UCSD-AML1 (cell line): Measurements from ENCODE around the gene MAG.

Source experiments
- DNase-seq: peaks from one replicate; lab custom pipeline; 2025; ENCODE audit not compliant: unreplicated experiment; lab: John Stamatoyannopoulos, UW

The MAG gene

DNA sequence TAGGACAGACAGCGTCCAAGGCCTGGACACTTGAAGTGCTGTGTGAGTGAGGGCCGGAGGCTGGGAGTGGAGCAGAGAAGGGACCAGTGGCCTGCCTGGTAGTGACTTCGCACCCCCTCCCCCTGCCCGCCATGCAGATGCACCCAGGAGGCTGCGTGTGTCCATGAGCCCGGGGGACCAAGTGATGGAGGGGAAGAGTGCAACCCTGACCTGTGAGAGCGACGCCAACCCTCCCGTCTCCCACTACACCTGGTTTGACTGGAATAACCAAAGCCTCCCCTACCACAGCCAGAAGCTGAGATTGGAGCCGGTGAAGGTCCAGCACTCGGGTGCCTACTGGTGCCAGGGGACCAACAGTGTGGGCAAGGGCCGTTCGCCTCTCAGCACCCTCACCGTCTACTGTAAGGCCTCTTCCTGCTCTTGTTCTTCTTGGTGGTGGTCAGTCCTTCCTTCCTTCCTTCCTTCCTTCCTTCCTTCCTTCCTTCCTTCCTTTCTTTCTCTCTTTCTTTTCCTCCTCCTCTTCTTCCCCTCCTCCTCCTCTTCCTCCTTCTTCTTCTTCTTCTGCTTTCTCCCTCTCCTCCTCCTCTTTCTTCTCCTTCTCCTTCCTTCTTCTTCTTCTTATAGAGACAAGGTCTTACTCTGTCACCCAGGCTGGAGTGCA lies 49.7 kb downstream of the MAG start:
- no peak for DNase-seq

DNA sequence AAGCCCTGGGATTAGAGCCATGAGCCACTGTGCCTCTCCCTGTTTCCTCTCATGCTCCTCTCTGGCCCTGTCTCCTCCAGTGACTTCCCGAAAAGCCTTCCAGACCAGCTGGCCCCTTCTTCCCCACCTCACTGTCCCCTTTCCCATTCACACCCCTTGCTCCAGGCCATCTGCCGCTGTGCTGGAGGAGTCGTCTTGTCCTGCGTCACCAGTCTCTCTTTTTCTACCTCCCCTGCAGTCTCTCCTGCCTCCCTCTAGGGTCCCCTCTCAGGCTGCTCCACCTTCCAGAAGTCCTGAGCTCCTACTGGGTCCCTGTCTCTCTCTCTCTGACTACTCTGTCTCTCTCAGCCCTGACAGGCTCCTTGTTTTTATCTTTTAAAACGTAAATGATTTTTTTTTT lies 50.5 kb downstream of the MAG start:
- no peak for DNase-seq

DNA sequence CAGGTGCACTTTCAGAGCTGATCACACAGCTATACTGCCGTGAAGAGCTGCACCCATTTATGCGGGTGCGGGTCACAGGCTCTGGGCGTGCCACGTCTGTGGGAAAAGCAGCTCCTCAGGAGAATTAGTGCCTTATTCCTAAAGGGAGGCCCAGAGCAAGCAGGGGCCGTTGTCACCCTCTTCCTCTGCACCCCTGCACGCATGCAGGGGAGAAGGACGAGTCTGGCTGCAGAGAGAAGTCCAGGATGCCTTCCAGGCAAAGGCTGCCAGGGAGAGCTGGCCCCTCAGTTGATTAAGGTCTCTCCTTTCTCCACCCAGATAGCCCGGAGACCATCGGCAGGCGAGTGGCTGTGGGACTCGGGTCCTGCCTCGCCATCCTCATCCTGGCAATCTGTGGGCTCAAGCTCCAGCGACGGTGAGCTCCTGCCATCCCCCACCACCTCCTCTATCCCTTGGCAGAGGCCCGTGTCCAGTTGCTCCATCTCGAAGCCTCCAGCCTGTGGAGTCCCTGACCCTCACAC lies 52.6 kb downstream of the MAG start:
- no peak for DNase-seq

DNA sequence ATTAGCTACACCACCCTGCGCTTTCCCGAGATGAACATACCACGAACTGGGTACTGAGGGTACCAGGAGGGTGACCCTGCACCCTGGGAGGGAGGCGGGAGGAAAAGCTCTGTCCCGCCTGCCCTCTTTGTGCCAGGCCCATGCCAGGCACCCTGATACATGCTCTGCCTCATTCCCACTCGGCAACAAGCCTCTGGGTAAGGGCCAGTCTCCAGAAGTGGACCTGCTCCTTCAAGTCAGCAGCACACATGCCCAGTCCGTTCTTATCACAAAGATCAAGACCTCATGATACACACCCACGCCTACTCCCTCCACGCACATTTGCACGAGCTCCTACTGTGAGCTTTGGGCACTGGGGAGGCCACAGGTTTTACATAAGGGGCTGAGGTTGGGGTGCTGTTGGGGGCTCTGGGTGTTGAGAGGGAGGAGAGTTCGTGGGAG lies 53.7 kb downstream of the MAG start:
- DNase-seq = no peak

DNA sequence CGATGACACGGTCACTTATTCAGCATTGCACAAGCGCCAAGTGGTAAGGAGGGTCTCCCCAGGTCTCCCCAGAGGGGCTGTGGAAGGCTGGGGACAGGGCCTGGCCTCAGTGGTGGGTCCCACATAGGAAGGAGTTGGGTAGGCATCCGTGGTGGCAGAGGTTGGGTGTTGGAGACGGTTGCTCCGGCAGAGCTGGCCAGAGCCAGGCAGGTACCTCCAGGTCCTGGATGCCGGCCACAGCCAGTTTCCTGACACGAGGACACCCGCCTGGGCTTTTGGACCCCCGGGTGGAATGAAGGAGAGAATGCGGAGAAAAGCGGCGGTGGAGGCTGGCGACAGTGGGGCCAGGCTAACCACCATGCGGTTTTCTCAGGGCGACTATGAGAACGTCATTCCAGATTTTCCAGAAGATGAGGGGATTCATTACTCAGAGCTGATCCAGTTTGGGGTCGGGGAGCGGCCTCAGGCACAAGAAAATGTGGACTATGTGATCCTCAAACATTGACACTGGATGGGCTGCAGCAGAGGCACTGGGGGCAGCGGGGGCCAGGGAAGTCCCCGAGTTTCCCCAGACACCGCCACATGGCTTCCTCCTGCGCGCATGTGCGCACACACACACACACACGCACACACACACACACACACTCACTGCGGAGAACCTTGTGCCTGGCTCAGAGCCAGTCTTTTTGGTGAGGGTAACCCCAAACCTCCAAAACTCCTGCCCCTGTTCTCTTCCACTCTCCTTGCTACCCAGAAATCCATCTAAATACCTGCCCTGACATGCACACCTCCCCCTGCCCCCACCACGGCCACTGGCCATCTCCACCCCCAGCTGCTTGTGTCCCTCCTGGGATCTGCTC lies 54.5 kb downstream of the MAG start:
- peak; percentile 52 for DNase-seq

DNA sequence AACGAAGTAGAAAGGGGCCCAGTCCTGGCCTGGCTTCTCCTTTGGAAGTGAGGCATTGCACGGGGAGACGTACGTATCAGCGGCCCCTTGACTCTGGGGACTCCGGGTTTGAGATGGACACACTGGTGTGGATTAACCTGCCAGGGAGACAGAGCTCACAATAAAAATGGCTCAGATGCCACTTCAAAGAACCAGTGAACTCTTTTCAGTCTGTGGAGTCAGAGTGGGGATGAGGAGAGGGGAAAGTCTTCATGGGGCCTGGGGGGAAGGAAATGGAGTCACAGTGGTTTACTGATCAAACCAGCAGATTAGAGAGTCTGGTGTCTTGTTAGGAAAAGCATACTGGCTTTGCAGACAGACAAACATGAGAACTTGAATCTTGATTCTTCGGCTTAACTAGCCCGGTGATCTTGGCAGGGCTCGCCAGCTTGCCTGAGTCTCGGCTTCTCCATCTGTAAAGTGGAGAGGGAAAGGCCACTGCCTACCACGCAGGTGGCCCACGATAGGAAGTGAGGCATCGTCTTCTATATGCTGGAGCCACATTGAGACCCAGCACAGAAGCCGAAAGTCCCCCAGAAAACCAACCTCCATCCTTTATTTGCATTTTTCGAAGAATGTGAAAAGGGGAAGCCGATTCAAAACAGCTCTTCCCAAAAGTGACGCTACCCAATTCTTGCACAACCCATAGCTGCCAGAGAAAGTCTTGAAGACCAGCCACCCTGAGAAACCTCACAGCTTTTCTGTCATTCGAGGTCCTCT lies 55.4 kb downstream of the MAG start, which contains the start of gene FFAR1:
Gene FFAR1, plus strand, starts transcription at position 732 of the 759 bp plus-strand sequence. CDS start 3,650 bp downstream, outside the sequence.
- DNase-seq = peak; percentile 45

DNA sequence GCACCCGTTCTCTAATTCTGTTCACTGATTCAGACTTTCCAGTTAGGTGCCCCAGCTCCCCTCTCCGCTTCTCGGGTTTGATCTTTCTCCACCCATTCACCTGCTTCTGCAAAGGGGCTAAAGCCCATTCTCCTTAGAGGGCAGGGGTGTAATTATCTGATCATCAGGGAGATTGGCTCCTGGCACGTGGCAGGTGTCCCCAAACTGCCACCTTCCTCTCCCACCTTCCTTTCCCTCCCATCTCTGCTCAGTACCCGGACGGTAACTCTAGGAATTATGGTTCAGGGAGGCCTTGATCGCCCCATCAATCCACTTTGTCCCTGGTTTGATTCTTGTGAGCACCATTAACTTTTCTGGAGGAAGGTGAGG lies 56.0 kb downstream of the MAG start:
- no peak for DNase-seq

DNA sequence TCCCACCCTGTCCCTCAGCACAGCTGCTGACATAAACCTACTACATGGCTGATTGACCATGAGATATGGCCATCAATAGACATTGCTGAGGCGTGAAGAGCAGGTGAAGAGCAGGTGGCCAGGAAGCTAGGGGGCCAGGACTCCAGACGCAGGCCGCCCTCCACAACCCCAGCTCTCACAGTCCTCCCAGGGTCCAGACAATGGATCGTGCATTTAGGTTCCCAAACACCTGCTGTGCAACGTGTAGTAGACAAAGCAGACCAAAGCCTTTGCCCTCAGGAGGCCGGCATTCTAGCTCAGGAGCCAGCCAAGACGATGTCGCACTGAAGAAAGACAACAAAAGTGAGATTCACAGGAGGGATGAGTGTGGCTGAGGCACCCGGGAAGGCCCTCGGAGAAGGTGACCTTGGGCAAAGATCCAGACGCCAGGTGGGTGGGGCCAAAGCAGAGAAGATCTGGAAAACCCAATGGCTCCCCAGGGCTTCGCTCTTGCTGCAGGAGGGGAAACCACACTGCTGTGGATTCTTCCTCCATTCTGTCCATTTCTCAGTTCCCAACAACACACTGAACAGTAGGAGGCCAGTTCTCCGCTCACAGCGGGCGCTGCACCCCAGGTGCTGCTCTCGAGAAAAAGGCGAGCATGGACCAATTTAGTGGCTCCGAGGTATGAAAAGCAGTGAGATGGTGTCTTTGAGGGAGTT lies 57.1 kb downstream of the MAG start:
- DNase-seq = no peak

DNA sequence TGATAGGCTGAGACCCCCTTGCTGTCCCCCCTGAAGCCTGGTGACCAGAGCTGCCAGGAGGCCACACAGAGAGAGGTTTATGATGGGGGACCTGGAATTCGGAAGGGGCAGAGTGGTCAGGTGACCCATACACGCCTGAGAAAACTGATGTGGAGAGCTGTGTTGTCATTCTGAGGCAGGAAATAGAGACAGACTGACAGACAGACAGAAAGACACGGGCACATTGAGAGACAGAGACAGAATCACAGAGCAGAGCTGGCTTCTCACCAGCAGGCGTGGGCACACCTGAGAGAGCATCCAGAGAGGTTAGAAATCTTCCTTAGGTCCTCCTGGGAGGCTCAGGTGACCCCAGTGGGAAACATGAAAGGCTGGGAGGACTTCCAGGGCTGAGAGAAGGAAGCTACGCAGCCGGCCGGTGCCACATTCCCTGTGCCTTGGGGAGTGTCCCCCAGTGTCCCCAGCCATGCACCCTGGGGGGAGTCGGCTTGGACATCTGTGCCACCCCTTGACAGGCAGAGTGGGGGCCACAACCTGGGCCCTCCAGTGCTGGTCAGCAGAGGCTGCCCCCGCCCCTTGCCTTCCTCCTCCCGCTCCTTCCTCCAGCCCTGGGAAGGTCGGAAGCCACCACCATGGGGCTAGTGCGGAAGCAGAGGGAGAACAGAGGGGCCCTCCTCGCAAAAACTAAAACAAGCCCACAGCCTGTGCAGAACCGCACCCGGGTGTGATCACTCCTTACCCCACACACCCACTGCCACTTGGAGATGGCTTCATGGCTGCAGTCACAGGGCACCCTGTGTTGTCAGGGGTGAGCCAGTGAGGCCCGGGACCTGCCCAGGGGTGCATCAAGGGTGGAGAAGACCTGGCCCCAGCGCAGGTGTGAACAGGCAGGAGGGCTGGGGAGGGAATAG lies 57.9 kb downstream of the MAG start:
- no peak for DNase-seq

DNA sequence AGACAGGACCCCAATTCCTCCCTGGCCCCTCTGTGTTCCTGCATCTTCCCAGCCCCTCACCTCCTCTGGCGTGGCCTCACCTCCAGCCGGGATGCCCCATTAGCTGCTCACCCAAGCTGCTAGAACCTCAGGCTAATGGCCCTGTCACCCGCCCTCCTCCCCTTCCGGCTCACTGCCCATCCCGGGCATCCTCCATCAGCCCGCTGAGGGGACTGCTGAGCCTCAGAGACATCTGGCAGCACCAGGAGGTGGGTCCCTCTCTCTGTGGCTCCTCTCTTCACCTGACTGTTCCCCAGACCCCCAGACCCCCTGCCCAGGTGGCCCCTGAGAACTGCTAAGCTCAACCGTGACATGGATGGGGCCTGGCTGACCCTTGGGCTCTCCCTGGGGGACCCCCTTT lies 58.6 kb downstream of the MAG start:
- no peak for DNase-seq

DNA sequence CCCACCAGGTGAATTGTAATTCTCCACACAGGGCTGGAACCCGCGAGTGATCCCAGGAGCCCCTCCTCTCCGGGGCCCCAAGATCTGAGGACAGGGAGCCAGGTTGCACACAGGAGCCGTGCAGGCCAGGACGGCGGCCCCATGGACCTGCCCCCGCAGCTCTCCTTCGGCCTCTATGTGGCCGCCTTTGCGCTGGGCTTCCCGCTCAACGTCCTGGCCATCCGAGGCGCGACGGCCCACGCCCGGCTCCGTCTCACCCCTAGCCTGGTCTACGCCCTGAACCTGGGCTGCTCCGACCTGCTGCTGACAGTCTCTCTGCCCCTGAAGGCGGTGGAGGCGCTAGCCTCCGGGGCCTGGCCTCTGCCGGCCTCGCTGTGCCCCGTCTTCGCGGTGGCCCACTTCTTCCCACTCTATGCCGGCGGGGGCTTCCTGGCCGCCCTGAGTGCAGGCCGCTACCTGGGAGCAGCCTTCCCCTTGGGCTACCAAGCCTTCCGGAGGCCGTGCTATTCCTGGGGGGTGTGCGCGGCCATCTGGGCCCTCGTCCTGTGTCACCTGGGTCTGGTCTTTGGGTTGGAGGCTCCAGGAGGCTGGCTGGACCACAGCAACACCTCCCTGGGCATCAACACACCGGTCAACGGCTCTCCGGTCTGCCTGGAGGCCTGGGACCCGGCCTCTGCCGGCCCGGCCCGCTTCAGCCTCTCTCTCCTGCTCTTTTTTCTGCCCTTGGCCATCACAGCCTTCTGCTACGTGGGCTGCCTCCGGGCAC lies 59.6 kb downstream of the MAG start:
- DNase-seq = no peak

DNA sequence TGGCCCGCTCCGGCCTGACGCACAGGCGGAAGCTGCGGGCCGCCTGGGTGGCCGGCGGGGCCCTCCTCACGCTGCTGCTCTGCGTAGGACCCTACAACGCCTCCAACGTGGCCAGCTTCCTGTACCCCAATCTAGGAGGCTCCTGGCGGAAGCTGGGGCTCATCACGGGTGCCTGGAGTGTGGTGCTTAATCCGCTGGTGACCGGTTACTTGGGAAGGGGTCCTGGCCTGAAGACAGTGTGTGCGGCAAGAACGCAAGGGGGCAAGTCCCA lies 60.2 kb downstream of the MAG start:
- no peak for DNase-seq

DNA sequence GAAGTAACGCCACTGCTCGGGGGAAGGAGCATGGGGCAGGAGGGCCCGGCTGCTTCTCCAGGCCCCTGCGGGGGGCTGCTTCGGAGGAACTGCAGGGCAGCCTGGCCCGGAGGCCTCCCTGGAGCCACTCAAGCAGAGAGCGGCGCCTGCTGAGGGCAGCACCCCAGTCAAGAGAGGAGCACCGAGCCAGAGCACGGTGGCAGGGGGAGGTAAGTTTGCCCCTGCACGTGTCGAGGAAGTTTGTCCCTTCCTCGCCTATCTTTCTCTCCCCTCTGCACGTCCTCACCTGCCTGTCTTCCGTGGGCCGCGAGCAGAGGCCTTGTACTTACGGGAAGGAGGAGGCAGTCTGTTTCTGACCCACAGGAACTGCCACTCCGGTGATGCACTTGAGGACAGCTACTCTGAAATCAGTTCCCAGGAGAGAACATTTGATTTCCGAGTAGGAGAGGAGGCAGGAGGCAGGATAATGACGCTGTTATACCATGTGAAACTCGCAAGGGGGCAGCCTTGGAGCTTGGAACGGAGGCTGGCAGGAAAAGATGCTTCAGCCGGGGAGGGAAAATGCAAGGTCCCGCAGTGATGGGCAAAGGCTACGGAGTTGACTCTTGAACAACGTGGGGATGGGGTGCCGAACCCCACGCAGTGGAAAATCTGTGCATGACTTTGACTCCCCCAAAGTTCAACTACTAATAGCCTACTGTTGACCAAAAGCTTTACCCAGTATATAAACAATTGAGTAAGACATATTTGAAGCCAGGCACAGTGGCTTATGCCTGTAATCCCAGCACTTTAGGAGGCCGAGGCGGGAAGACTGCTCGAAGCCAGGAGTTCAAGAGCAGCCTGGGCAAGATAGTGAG lies 60.7 kb downstream of the MAG start:
- peak; percentile 40 for DNase-seq

DNA sequence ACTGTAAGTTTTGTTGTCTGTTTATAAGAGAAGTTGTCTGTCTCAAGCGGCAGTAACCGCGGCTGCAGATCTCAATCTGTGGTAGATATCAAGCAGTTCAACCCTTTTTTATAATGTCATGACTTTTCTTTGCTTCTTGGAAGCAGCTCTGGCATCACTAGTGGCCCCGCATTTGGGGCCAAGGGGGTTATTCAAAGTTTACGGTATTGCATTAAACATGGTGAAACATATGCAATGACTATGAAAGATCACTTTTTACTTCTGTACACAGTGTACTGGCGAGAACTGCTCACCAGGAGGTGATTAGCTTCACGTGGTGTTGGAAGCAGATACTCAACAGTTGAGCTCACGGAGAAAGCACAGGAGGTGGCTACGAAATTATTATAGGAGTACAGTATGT lies 61.7 kb downstream of the MAG start:
- DNase-seq = no peak

DNA sequence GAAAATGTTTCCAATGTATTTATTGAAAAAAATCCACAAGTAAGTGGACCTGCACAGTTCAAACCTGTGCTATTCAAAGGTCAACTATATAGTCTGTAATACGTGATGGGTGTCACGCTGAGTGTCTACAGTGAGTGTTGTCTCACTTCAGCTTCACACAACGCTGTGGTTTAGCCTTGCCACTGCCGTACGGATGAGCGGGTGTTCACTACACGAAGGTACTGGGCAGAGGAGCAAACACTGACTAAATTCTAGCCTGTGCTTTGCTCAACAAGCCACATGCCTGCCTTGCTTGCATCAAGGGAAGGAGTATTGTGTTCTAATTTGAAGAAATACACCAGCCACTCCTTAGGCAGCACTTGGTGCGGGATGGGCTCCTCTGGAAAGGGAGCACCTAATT lies 62.9 kb downstream of the MAG start:
- DNase-seq = no peak

DNA sequence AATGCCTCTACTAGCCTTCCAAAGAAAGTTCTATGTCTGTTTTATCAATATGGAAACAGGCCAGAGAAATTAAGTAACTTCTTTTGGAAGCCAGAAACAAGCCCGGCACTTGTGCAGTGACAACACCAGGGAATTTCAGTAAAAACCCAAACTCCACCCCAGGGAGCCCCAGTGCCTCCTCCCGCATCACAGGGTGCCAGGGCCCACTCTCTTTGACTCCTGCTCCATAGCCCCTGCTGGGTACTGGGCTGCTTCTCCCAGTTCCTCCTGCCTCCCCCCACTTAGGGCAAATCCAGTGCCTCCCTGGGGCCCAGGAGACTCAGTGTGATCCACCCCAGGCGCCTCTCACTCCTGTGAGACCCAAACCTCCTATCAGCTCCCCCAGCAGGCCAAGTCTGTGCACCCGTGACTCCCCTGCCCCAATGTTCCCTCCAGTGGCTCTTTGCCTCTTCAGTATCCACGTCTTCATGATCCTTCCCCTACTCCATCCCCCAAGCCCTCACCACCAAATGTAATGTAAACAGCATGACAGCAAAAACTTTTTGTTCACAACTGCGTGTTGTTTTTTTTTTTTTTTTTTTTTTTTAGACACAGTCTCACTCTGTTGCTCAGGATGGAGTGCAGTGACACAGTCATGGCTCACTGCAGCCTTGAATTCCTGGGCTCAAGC lies 64.0 kb downstream of the MAG start:
- DNase-seq = no peak

DNA sequence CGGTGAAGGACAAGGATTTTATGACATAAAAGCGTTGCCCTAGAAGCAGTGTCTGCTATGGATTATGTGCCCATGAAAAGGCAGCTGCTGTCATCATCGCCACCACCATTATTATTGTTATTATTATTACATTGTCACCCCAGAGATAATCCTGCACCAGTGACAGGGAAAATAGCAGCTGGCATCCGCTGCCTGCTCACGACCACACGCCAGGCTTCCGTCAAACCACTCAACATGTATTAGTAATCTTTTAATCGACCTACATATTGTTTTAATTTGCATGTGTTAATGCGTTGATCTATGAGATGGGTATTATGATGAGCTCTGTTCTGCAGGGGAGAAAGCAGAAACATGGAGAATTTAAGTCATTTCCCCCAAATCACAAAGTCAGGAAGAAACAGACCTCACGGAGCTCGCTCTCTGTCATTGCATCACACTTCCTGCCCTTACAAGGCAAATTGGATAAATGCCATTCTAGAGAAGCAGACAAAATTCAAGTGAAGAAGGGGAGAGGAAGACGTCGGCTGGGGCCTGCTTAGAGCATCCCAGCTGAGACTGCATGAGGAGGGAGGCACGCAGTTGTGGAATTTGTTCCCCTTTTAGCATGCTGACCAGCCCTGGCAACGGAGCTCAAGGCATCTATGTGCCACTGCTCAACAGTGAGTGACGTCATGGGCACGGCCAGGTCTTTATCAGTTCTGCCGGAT lies 66.1 kb downstream of the MAG start, which contains the start of gene FFAR3:
Gene FFAR3, plus strand, starts transcription at position 594 of the 707 bp plus-strand sequence. CDS start 431 bp downstream, outside the sequence.
- peak; percentile 31 for DNase-seq
